Activated CD8-positive, alpha-beta memory T cell treated with anti-CD3 and anti-CD28 coated beads, Interleukin-2, amount 50 U/mL, for 1 hour (primary cell): Measurements from ENCODE around the gene IMPDH1.

ENCODE experiments used
- DNase-seq: peaks from one replicate; pipeline ENCODE4 v3.0.0-alpha.2; 2020; ENCODE audit errors: extremely low read depth

Gene IMPDH1

GRCh38 chr7:128360359-128360678, 49.5 kb downstream of the IMPDH1 start:
- no peak for DNase-seq

DNA sequence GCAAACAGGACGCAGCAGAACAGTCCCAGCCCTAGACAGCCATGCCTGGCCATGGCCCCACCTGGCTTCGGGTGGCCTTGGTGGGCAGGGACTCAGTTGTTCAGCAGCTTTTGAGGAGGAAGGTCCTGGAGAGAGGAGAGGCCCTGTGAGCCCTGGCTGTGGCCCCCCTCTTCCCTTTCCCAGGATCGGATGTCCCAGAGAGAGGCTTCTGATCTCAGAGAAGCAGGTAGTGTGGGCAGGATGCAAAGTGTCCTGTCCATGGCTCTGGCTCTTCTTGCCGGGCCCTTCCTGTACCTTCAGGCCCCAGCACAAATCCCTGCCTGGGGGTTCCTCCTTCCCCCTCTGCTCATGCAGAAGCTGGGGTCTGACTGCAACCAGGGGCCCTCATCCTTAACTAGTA, 49.8 kb downstream of the IMPDH1 start:
- no peak for DNase-seq

DNA sequence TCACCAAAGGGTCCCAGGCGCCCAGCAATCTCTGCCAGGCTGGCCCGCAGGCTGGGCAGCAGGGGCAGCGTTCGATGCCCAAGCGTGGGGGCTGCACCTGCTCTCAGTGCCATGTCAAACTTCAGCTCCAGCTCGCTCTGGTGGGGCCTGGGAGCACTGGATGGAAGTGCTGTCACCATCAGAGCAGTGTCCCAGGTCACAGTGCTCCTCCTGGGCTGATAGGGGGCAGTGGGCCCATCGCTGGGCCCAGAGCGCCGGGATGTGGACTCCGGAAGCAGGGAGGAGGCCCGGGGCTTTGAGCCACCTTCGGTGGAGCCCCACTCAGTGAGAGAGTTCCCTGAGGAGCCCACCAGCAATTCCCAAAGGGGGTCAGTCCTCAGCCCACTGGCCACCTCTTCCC, 50.4 kb downstream of the IMPDH1 start:
- DNase-seq, result no peak

DNA sequence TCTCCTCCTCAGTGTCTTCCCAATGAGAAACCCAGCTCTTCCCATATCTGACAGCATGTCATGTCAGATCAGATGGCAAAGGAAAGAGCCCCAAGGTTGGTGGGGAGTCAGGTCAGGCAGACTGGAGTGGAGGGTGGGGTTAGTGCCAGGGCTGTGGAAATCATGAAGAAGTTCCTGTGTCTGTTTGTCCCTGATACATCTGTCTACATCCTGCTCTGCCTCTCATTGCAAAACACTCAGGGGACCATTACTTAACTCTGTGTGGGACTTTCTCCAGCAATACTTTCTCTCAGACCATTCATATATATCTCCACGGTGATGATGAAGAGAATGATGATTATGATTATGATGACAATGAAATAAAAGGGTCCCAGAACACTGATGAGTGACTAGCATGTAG, 51.5 kb downstream of the IMPDH1 start:
- no peak for DNase-seq

DNA sequence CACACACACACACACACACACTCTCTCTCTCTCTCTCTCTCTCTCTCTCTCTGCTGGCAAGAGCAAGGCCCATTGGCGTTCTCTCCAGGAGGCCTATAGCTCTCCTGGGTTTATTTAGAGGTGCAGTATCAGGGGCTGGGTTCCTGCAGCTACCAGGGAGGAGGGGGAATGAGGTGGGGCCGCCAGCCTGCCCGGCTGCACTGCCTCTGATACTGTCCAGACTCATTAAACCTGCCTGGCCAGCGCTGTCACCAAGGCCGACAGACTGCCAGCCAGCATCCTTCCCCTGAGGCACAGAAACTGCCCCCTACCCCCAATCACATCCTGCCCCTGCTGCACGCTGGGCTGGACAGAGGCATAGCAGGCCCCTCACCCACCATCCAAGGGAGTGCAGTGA, 52.6 kb downstream of the IMPDH1 start:
- DNase-seq, result no peak

DNA sequence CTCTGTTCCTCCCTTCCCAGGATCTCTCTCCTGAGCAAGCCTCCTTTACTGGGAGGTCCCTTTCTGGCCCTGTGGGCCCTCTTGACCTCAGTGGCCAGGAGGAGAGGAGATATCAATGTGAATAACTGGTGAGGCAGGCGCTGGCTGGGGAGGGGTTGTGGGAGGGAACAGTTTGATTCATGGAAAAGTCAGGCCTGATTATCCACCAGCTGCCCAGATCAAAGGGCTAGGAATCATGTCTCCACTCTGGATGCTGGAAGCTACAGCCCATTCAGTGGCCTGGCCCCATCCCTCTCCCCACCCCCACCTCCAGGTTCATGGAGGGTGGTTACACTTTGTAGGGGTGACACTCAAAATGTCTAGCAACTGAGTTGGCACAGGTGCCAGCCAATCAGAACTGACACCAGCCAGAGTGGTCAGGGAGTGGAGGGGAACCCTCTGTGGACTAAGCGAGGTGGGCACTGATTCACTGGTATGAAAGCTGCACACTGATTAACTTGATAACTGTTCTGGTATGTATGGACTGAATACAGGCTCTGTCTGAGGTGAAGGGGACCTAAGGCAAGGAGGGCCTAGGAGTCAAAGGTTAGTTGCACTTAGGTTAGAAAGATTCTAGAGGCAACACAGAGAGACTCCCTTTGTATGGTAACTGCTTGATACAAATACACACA, 53.1 kb downstream of the IMPDH1 start:
- no peak for DNase-seq

GRCh38 chr7:128353610-128354009, 56.2 kb downstream of the IMPDH1 start:
- DNase-seq, result no peak

DNA sequence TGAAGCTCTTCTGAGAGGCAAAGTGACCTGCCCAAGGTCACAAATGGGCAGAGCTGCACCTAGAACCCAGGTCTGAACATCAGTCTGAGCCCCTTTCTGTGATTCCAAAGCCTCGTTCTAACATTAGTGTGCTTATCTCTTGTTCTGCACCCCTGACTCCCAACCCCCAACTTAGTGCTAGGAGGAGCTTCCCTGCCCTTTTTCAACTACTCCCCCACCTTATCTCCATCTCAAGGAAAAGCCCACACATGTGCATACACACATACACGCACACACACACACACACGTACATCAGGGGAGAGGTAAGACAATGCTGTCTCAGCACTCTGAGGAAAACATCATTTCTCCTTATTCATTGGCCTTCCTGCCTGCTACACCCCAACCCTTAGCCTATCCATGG, 56.6 kb downstream of the IMPDH1 start:
- DNase-seq, result no peak

DNA sequence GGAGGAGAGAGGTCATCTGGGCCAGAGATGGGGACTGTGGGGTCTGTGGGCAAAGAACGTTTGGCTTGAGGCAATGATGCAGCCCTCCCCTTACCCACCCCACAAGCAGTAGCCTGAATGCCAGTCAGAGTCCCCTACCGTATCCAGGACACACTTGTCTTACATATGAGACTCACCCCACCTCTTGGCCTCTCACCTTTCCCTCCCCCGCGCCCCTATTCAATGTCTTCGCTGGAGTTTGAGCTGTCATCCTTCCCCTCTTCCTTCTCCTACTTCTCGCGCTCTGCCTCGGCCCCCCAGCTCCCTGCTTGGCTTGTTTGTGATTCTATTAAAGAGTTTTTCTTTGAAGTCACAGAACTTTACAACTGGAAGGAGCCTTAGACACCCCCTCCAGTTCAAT, 57.1 kb downstream of the IMPDH1 start:
- no peak for DNase-seq

DNA sequence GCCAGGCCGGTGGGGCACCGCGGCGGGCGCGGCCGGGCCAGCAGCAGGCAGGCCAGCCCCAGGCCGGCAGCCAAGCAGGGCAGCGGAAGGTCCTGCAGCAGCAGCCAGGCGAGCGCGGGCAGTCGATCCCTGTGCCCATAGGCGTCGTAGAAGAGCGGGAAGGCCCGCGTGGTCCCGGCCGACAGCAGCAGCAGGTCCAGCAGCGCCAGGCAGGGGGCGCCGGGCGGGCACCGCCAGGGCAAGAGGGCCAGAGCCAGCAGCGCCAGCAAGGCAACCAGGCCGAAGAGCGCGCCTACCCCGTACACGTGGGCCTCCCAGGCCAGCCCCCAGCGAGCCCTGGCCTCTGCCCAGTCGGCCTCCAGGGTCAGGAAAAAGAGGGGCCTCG, 57.6 kb downstream of the IMPDH1 start:
- no peak for DNase-seq

DNA sequence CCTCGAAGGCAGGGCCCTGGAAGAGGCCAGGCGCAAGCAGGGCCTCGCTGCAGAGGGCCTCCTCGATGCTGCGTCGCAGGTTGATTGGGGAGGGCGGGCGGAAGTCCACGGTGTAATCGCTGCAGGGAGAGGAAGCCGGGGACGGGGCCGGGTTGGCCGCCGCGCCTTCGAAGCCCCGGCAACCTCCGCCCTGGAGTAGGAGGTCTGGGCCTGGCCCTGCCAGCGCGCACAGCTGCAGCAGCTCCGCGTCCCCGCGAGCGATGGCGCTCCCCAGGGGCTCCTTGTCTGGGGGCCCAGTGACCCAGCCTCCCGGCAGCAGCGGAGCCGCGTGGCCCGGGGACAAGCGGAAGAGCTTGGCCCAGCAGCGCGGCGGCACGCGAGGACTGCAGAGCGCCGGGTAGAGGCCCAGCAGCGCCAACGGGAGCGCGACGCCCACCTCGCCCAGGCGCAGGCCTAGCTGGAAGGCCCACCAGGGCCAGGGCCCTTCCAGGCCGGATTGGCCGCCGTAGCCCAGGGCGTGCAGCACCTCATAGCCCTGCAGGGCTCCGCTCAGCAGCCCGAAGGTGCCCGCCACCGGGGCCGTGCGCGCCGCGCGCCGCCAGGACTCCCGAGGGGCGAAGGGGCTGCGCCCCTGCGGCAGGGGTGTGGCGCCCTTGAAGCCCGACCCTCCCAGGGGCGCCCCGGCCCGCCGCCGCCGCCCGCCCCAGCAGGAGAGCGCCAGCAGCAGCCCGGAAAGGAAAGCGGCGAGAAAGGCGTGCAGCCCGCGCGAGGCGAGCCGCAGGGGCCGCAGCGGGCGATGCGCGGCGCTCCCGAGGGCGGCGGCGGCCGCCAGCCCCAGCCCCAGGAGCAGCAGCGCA, 58.3 kb downstream of the IMPDH1 start:
- no peak for DNase-seq

GRCh38 chr7:128350708-128351295, 59.0 kb downstream of the IMPDH1 start:
- no peak for DNase-seq

DNA sequence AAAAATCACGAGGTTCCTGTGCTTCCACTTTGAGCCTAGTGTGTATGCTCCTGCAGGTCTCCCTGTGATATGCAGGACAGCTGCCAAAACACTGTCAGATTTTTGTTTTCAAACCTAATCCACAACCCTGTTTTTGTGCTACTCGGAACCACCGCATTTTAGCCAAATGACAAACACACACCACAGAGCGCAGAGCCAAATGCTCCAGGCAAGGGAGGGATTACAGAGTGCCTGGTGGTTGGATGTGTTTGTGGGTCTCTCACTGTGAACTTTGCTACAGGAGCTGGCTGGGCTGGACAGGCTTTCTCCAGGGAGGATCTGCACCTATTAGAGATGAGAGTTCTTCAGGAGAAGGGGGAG, 60.3 kb downstream of the IMPDH1 start:
- DNase-seq, result no peak

- no peak for DNase-seq
Measured at GRCh38 chr7:128347647-128348097, 62.1 kb downstream of the IMPDH1 start.

DNA sequence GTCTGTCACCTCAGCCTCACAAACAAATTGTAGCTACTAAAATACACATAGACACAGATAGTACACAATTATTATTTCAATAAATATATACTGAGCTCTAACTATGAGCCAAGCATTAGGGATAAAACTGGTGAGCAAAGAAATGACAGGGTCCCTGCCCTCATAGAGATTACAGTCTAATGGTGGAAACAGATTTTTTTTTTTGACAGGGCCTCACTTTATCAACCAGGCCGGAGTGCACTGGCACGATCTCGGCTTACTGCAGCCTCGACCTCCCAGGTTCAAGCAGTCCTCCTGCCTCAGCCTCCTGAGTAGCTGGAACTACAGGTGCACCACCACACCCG, 65.4 kb downstream of the IMPDH1 start:
- DNase-seq, result no peak

- peak; percentile 63 for DNase-seq
Measured at GRCh38 chr7:128343554-128344430, 66.0 kb downstream of the IMPDH1 start, which contains the start of gene RBM28. TSS of gene RBM28 (minus strand) at chr7:128343908. CDS start at chr7:128343793, 115 bp downstream.
